Vagina (tissue), 2 donors: ENCODE measurements around the gene KLHL40. TPM values are rescaled to one million over a fixed set of nuclear protein-coding genes. Genes with fewer than 3 reads are reported as not detected.

ENCODE experiments used
- DNase-seq, 2 donors: peaks; one replicate each; pipeline ENCODE4 v3.0.0-alpha.2; 2017; ENCODE audit errors: extremely low spot score in 2 of 2
- H3K27ac ChIP-seq: fragments of 200-600 bp; sonication (generic); one replicate; pipeline ENCODE4 v1.5.1; 2019
- H3K27me3 ChIP-seq: fragments of 200-600 bp; sonication (generic); one replicate; pipeline ENCODE4 v1.5.1; 2019
- H3K36me3 ChIP-seq, 2 donors: fragments of 200-600 bp; sonication (generic); one replicate each; pipeline ENCODE4 v1.5.1; 2017 to 2019
- H3K4me1 ChIP-seq: fragments of 200-600 bp; sonication (generic); one replicate; pipeline ENCODE4 v1.5.1; 2019
- H3K4me3 ChIP-seq, 2 donors: fragments of 200-600 bp; sonication (generic); 1 replicate in 1 of 2; 2 replicates in 1 of 2; pipeline ENCODE4 v1.5.1; 2016 to 2019
- H3K9me3 ChIP-seq: fragments of 200-600 bp; sonication (generic); one replicate; pipeline ENCODE4 v1.5.1; 2019
- CTCF ChIP-seq, 3 experiments: fragments of 450-650 bp in 2 of 3; fragments of 200-600 bp in 1 of 3; sonication (generic) in 1 of 3; IDR thresholded peaks; one replicate each; pipeline ENCODE4 v1.5.1; 2017 to 2019; ENCODE audit warnings: antibody characterized with exemption in 3 of 3, mild to moderate bottlenecking in 2 of 3, moderate library complexity in 2 of 3
- POLR2A ChIP-seq, 2 donors: fragments of 450-650 bp; IDR thresholded peaks; one replicate each; pipeline ENCODE4 v1.6.1; 2017; ENCODE audit warnings: antibody characterized with exemption in 2 of 2, mild to moderate bottlenecking in 2 of 2, moderate library complexity in 2 of 2
- POLR2AphosphoS5 ChIP-seq, 2 donors: sonication (generic); formaldehyde crosslinking; IDR thresholded peaks; one replicate each; pipeline ENCODE4 v1.9.0; 2017; ENCODE audit warnings: antibody characterized with exemption in 2 of 2, mild to moderate bottlenecking in 2 of 2, low read depth in 1 of 2; ENCODE audit not compliant: insufficient read depth in 1 of 2
- intact Hi-C: fragments of 100-400 bp; cut with DNase I; formaldehyde crosslinking; loops from one replicate; pipeline ENCODE4 v1.15.1; 2023
- total RNA-seq: library from RNA; depleted of rRNA; stranded (reverse); fragments of >200 nt; gene quantifications from one replicate; pipeline ENCODE4 v1.2.3, GENCODE V29; 2016

KLHL40 gene
- total RNA-seq, 1 donor from 2014 or later = not detected

- Histone ChIP-seq H3K4me3 (no peak overlapping the region), H3K27ac (peak overlapping the region; percentile 49), H3K27me3 (no peaks in the 10 kb centered on the region), H3K4me1 (peaks cover 36% of the 10 kb centered on the region), H3K9me3 (no peaks in the 10 kb centered on the region), H3K36me3 (no peaks in the 10 kb centered on the region)
- peak in 1 of 2 donors; percentile 67 for DNase-seq
- TF ChIP-seq CTCF (IDR thresholded peaks at IDR 0.05) (no peak), POLR2AphosphoS5 (IDR thresholded peaks at IDR 0.05; ENCODE audit: insufficient read depth in 1 of 2, low read depth in 1 of 2) (no peak), POLR2A (IDR thresholded peaks at IDR 0.05) (no peak)
- intact Hi-C loops = no loop called here
Measured at GRCh38 chr3:42666022-42666421, 19.3 kb upstream of the KLHL40 start.

- H3K36me3 ChIP-seq = no peaks in the 10 kb centered on the region
- no peak overlapping the region for H3K4me3 ChIP-seq
- peaks cover 36% of the 10 kb centered on the region for H3K4me1 ChIP-seq
- intact Hi-C loops = no loop called here
- no peaks in the 10 kb centered on the region for H3K27me3 ChIP-seq
- TF ChIP-seq POLR2AphosphoS5 (IDR thresholded peaks at IDR 0.05; ENCODE audit: insufficient read depth in 1 of 2, low read depth in 1 of 2) (no peak), POLR2A (IDR thresholded peaks at IDR 0.05) (no peak), CTCF (IDR thresholded peaks at IDR 0.05) (no peak)
- H3K9me3 ChIP-seq = no peaks in the 10 kb centered on the region
- DNase-seq = peak in 1 of 2 donors; percentile 85
- peak overlapping the region; percentile 49 for H3K27ac ChIP-seq
Measured at GRCh38 chr3:42666577-42666998, 18.7 kb upstream of the KLHL40 start.

- no peak for DNase-seq
Measured at GRCh38 chr3:42667096-42667522, 18.2 kb upstream of the KLHL40 start.

DNA sequence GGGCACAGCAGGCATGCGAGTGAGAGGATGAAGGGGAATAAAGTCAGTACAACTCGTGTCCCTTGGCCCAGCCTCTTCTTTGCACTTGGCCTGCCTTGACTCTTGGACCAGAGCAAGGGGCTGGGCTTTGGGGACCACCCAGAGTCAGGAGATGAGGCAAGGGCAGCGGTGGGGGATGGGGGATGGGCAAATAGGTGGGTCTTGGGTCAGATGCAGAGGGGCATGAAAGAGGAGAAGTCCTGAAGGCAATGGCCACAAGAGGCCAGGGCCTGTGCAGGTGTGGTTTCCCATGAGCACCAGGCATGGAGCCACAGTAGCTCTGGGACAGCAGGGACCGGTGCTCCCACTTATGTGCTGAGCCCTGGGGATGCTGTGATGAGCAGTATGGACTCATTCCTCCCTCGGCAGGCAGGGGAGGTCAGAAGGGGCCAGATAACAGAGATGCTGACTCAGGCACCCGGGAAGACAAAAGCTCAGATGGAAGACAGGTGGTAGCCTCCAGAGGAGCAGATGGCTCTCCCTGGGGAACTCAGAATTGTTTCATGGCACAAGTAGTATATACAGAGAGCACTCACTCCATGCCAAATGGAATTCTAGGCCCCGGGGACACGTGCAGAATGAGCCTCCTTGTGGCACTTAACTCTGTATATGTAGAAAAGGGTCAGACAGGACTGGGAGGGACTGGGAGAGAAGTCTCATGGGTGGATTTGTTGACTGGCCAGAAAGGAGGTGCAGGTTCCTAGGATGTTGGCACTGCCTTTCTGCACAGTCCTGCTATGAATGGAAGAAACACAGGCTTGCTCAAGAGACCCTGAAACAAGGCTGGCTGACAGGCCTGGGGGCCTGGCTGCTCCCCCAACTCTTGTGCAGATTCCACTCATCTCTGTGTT, 17.6 kb upstream of the KLHL40 start:
- Histone ChIP-seq H3K36me3 (no peaks in the 10 kb centered on the region), H3K9me3 (no peaks in the 10 kb centered on the region), H3K27me3 (no peaks in the 10 kb centered on the region), H3K4me3 (no peak overlapping the region), H3K4me1 (peaks cover 36% of the 10 kb centered on the region), H3K27ac (peak overlapping the region; percentile 26)
- TF ChIP-seq POLR2A (IDR thresholded peaks at IDR 0.05) (no peak), CTCF (IDR thresholded peaks at IDR 0.05) (no peak), POLR2AphosphoS5 (IDR thresholded peaks at IDR 0.05; ENCODE audit: insufficient read depth in 1 of 2, low read depth in 1 of 2) (no peak)
- DNase-seq = peak in 1 of 2 donors; percentile 85
- intact Hi-C loops = no loop called here

More at GRCh38 chr3:42667096-42667522, 18.2 kb upstream of the KLHL40 start:
- Histone ChIP-seq H3K27ac (peak overlapping the region; percentile 26), H3K27me3 (no peaks in the 10 kb centered on the region), H3K9me3 (no peaks in the 10 kb centered on the region), H3K36me3 (no peaks in the 10 kb centered on the region), H3K4me1 (peaks cover 36% of the 10 kb centered on the region), H3K4me3 (no peak overlapping the region)
- intact Hi-C loops = no loop called here
- TF ChIP-seq POLR2A (IDR thresholded peaks at IDR 0.05) (no peak), POLR2AphosphoS5 (IDR thresholded peaks at IDR 0.05; ENCODE audit: insufficient read depth in 1 of 2, low read depth in 1 of 2) (no peak), CTCF (IDR thresholded peaks at IDR 0.05) (no peak)

DNA sequence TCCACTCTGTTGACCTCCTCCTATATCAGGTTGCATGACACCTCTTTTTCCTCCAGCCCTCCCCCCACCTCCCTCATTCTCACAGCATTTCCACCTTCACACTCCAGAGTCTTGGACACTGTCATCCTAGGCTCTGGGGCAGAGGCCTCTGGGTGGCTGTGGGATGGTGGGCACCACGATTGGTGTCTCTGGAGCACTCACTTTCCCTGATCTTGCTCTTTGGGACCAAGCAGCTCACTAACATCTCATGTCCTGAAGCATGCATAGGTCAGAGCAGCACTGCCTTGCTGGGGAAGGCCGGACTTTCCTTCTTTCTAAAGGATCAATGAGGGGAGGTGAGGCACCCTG, 16.9 kb upstream of the KLHL40 start:
- H3K36me3 ChIP-seq = no peaks in the 10 kb centered on the region
- no peak overlapping the region for H3K27ac ChIP-seq
- H3K4me1 ChIP-seq = peaks cover 36% of the 10 kb centered on the region
- intact Hi-C loops = no loop called here
- DNase-seq = no peak
- no peak for TF ChIP-seq CTCF (IDR thresholded peaks at IDR 0.05)
- no peak for TF ChIP-seq POLR2AphosphoS5 (IDR thresholded peaks at IDR 0.05; ENCODE audit: insufficient read depth in 1 of 2, low read depth in 1 of 2)
- TF ChIP-seq POLR2A (IDR thresholded peaks at IDR 0.05) = no peak
- no peak overlapping the region for H3K4me3 ChIP-seq
- H3K9me3 ChIP-seq = no peaks in the 10 kb centered on the region
- H3K27me3 ChIP-seq = no peaks in the 10 kb centered on the region
